Loucy (cell line): ENCODE results near the gene SPP1.
A peak's percentile ranks its signal among the peaks of the same experiment; 100 is the strongest.

ENCODE experiments used
- EZH2phosphoT487 ChIP-seq: fragments of 200-600 bp; IDR thresholded peaks from 2 replicates; pipeline ENCODE4 v1.6.1; 2018; ENCODE audit warnings: antibody characterized with exemption, mild to moderate bottlenecking, moderate library complexity, borderline replicate concordance
- TF ChIP-seq, protein P1 (sequence below): fragments of 200-600 bp; sonication (generic); conservative IDR thresholded peaks from 2 replicates; pipeline ENCODE4 v1.5.1; 2014; ENCODE audit warnings: mild to moderate bottlenecking, antibody characterized with exemption, low read length

DNA sequence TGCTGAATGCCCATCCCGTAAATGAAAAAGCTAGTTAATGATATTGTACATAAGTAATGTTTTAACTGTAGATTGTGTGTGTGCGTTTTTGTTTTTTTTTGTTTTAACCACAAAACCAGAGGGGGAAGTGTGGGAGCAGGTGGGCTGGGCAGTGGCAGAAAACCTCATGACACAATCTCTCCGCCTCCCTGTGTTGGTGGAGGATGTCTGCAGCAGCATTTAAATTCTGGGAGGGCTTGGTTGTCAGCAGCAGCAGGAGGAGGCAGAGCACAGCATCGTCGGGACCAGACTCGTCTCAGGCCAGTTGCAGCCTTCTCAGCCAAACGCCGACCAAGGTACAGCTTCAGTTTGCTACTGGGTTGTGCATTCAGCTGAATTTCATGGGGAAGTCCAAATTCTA is at the start of gene SPP1:
- TF ChIP-seq EZH2phosphoT487: no peak
- TF ChIP-seq, protein P1, sequence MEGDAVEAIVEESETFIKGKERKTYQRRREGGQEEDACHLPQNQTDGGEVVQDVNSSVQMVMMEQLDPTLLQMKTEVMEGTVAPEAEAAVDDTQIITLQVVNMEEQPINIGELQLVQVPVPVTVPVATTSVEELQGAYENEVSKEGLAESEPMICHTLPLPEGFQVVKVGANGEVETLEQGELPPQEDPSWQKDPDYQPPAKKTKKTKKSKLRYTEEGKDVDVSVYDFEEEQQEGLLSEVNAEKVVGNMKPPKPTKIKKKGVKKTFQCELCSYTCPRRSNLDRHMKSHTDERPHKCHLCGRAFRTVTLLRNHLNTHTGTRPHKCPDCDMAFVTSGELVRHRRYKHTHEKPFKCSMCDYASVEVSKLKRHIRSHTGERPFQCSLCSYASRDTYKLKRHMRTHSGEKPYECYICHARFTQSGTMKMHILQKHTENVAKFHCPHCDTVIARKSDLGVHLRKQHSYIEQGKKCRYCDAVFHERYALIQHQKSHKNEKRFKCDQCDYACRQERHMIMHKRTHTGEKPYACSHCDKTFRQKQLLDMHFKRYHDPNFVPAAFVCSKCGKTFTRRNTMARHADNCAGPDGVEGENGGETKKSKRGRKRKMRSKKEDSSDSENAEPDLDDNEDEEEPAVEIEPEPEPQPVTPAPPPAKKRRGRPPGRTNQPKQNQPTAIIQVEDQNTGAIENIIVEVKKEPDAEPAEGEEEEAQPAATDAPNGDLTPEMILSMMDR: peak; percentile 15; the same call in 1 of the 2 replicates
